Measurements from ENCODE around the gene RFX7. TPM values are rescaled to one million over a fixed set of nuclear protein-coding genes. Genes with fewer than 3 reads are reported as not detected.

Gene RFX7
- total RNA-seq, 1 donor from 2014 or later: 51.2 TPM

DNA sequence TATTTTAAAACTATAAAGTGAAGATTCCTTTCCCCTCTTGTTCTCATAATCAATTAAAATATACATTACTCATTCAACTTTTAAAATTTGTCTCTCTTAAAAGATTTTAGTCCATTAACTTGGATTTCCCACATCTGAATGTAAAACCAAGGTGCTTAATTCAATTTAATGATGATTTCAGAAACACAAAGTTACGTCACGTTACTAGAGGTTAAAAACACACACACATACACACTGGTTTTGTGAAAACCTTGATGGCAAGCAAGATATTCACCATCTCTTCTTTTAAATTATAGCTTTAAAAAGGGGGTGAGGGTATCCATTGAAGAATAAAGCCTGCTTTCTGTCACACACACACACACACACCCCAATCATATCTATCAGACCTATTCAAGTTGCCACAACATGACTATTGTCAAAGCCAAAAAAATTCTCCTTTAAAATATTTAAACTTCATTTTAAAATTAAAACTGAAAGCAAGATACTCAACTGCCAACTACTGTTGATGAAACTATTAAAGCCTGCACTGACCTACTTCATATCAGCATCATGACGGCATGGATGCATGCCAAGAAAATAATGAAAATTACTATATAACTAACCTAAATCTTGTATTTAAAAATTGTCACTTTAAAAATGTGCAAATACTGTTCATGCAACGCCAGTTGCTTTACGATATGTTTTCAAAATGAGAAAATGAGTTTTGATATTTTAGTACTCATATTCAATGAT is 2.1 kb downstream of the RFX7 start:
- Mint-ChIP-seq H3K4me3 (peak overlapping the region; percentile 83), H3K9me3 (no peaks in the 10 kb centered on the region), H3K4me1 (peaks cover 45% of the 10 kb centered on the region), H3K27me3 (ENCODE audit: low read depth) (no peaks in the 10 kb centered on the region), H3K36me3 (peaks cover 14% of the 10 kb centered on the region), H3K27ac (peak overlapping the region; percentile 56)
- TF ChIP-seq, protein P1, sequence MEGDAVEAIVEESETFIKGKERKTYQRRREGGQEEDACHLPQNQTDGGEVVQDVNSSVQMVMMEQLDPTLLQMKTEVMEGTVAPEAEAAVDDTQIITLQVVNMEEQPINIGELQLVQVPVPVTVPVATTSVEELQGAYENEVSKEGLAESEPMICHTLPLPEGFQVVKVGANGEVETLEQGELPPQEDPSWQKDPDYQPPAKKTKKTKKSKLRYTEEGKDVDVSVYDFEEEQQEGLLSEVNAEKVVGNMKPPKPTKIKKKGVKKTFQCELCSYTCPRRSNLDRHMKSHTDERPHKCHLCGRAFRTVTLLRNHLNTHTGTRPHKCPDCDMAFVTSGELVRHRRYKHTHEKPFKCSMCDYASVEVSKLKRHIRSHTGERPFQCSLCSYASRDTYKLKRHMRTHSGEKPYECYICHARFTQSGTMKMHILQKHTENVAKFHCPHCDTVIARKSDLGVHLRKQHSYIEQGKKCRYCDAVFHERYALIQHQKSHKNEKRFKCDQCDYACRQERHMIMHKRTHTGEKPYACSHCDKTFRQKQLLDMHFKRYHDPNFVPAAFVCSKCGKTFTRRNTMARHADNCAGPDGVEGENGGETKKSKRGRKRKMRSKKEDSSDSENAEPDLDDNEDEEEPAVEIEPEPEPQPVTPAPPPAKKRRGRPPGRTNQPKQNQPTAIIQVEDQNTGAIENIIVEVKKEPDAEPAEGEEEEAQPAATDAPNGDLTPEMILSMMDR (IDR thresholded peaks at IDR 0.05; ENCODE audit: unreplicated experiment): no peak
- no peak for DNase-seq (ENCODE audit: low spot score in 2 of 2, unreplicated experiment in 2 of 2)

GRCh38 chr15:56240390-56240789 is 3.3 kb downstream of the RFX7 start:
- Mint-ChIP-seq H3K4me1 (peaks cover 37% of the 10 kb centered on the region), H3K36me3 (peaks cover 19% of the 10 kb centered on the region), H3K27me3 (ENCODE audit: low read depth) (no peaks in the 10 kb centered on the region), H3K4me3 (no peak overlapping the region), H3K27ac (peak overlapping the region; percentile 45), H3K9me3 (no peaks in the 10 kb centered on the region)
- TF ChIP-seq, protein P1 (IDR thresholded peaks at IDR 0.05; ENCODE audit: unreplicated experiment): no peak
- DNase-seq (ENCODE audit: low spot score in 2 of 2, unreplicated experiment in 2 of 2): no peak

DNA sequence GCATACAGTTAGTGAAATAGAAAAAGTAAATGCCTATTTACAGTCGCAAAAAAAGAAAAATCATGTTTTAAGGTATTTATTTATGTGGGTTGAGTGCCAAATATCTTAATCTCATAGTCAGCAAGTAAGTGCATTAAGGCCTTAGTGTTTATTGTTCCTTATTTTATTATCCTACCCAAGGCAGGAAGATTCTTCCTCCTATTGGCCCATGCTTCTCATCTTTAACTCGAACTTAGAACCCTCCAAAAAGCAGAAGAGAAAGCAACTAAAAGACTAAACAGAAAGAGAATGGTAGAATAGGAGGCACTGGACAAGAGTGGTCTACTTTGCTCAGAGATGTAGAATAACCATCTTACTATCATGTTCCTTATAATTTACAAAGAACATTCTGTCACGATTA is 7.5 kb downstream of the RFX7 start:
- H3K27me3 Mint-ChIP-seq (ENCODE audit: low read depth): no peaks in the 10 kb centered on the region
- no peak overlapping the region for H3K27ac Mint-ChIP-seq
- no peak overlapping the region for H3K4me3 Mint-ChIP-seq
- peaks cover 38% of the 10 kb centered on the region for H3K9me3 Mint-ChIP-seq
- peaks cover 16% of the 10 kb centered on the region for H3K4me1 Mint-ChIP-seq
- TF ChIP-seq, protein P1 (IDR thresholded peaks at IDR 0.05; ENCODE audit: unreplicated experiment): no peak
- peaks cover 59% of the 10 kb centered on the region for H3K36me3 Mint-ChIP-seq
- no peak for DNase-seq (ENCODE audit: low spot score in 2 of 2, unreplicated experiment in 2 of 2)

- TF ChIP-seq, protein P1 (IDR thresholded peaks at IDR 0.05; ENCODE audit: unreplicated experiment): no peak
- H3K4me1 Mint-ChIP-seq: peaks cover 9% of the 10 kb centered on the region
- DNase-seq (ENCODE audit: low spot score in 2 of 2, unreplicated experiment in 2 of 2): no peak
- H3K4me3 Mint-ChIP-seq: no peak overlapping the region
- H3K27ac Mint-ChIP-seq: no peak overlapping the region
- H3K36me3 Mint-ChIP-seq: peaks cover 73% of the 10 kb centered on the region
- H3K9me3 Mint-ChIP-seq: peaks cover 50% of the 10 kb centered on the region
- H3K27me3 Mint-ChIP-seq (ENCODE audit: low read depth): no peaks in the 10 kb centered on the region
Observed at GRCh38 chr15:56234804-56235203, 8.9 kb downstream of the RFX7 start.

- no peak for DNase-seq (ENCODE audit: low spot score in 2 of 2, unreplicated experiment in 2 of 2)
- H3K4me3 Mint-ChIP-seq: no peak overlapping the region
- peaks cover 51% of the 10 kb centered on the region for H3K9me3 Mint-ChIP-seq
- TF ChIP-seq, protein P1 (IDR thresholded peaks at IDR 0.05; ENCODE audit: unreplicated experiment): no peak
- H3K4me1 Mint-ChIP-seq: peaks cover 4% of the 10 kb centered on the region
- no peak overlapping the region for H3K27ac Mint-ChIP-seq
- H3K36me3 Mint-ChIP-seq: peaks cover 82% of the 10 kb centered on the region
- no peaks in the 10 kb centered on the region for H3K27me3 Mint-ChIP-seq (ENCODE audit: low read depth)
Observed at GRCh38 chr15:56233549-56233948, 10.1 kb downstream of the RFX7 start.

All from mesothelial cell of epicardium (in vitro differentiated cells).